ENCODE data around the gene NKAIN2. TPM values are rescaled to one million over a fixed set of nuclear protein-coding genes. Genes with fewer than 3 reads are reported as not detected.

Gene NKAIN2
- total RNA-seq, 1 experiment from 2014 or later = not detected

DNA sequence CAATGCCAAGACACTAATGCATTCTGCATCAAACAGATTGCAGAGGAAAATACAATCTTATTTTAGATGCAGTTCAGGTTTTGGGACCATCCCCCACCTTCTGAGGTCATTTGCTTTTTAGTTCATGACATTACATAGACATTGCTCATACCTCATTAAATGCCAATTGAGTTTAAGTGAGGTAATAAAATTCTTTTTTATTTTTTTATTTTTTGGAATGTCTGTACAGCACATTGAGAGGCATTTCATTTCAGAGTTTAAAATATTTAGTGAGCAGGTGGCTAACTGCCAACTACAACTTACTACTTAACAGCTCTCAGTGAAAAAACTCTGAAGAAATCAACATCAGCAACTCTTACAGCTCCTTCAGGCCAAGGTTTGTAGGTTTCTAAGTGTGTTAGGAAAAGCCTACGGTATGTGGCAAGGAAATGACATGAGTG, 676.3 kb downstream of the NKAIN2 start:
- Mint-ChIP-seq H3K36me3 (ENCODE audit: insufficient read depth, unreplicated experiment) (no peaks in the 10 kb centered on the region), H3K4me3 (ENCODE audit: low read depth, unreplicated experiment) (no peak overlapping the region), H3K27ac (ENCODE audit: unreplicated experiment) (no peak overlapping the region), H3K4me1 (ENCODE audit: low read depth, unreplicated experiment) (no peaks in the 10 kb centered on the region), H3K27me3 (ENCODE audit: unreplicated experiment) (no peaks in the 10 kb centered on the region), H3K9me3 (ENCODE audit: low read depth, unreplicated experiment) (no peaks in the 10 kb centered on the region)
- TF ChIP-seq, protein P1, sequence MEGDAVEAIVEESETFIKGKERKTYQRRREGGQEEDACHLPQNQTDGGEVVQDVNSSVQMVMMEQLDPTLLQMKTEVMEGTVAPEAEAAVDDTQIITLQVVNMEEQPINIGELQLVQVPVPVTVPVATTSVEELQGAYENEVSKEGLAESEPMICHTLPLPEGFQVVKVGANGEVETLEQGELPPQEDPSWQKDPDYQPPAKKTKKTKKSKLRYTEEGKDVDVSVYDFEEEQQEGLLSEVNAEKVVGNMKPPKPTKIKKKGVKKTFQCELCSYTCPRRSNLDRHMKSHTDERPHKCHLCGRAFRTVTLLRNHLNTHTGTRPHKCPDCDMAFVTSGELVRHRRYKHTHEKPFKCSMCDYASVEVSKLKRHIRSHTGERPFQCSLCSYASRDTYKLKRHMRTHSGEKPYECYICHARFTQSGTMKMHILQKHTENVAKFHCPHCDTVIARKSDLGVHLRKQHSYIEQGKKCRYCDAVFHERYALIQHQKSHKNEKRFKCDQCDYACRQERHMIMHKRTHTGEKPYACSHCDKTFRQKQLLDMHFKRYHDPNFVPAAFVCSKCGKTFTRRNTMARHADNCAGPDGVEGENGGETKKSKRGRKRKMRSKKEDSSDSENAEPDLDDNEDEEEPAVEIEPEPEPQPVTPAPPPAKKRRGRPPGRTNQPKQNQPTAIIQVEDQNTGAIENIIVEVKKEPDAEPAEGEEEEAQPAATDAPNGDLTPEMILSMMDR (IDR thresholded peaks at IDR 0.05; ENCODE audit: unreplicated experiment) = no peak
- CTCF ChIA-PET = no interaction called here
- no peak for DNase-seq
- no TSS peak for BruUV-seq (replicated peaks)
- intact Hi-C loops (cut with micrococcal nuclease; ENCODE audit: unreplicated experiment) = no loop called here

DNA sequence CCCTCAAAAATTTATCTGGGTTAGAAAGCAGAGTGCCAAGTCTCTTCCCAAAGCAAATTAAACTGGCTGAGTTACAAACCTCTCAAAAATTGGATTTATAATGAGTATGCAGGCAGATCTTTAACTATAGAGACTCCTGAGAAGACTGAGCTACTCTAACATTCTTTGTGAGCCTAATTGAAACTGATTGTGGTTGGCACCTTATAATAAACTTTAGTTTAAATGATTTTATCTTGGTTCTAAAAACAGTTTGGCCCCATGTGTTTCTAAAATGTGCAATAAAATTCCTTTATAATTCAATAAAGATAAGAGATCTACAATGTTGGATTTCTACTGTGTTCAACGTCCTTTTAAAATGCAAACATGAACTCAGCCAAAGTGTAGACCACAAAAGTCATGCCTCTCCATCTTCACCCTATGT, 678.4 kb downstream of the NKAIN2 start:
- CTCF ChIA-PET = no interaction called here
- H3K27ac Mint-ChIP-seq (ENCODE audit: unreplicated experiment) = no peak overlapping the region
- no peaks in the 10 kb centered on the region for H3K27me3 Mint-ChIP-seq (ENCODE audit: unreplicated experiment)

DNA sequence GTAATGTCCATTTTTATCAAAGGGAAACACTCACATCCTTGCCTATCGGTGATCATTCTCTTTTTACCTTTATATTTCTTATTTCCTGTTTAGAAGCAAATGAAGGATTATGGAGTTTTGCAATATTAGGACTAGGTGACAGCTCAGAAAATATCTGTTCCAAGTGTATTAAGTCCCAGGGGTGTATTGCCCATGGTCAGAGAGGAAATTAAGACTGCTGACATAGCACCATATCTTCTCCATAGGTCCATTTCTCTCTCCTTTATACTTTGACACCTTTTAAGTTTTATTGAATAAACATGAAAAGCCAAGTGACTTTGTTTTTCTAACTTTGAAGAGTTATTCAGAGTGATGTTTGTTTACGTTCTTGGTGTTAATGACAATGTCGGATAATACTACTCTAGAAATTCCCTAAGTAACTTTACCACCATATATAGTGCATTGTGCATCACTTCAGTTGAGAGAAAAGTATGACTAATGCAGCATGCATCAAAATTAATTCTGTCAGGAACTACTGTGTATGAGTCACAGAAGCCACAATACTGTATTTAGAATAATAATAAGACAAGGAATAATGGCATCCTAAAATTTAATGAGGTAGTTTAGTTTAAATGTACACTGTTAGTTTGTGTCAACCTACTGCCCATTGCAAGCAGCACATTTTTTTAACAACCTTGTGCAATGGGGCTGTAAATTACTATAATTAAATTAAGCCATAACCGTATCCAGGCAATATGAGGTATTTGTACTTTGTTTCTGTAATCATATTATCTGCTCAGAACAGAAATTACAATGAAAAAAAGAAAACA, 684.2 kb downstream of the NKAIN2 start:
- H3K36me3 Mint-ChIP-seq (ENCODE audit: insufficient read depth, unreplicated experiment) = no peaks in the 10 kb centered on the region

More for the DNA sequence above, 678.4 kb downstream of the NKAIN2 start:
- no TSS peak for BruUV-seq (replicated peaks)
- H3K36me3 Mint-ChIP-seq (ENCODE audit: insufficient read depth, unreplicated experiment) = no peaks in the 10 kb centered on the region
- intact Hi-C loops (cut with micrococcal nuclease; ENCODE audit: unreplicated experiment) = no loop called here
- H3K4me1 Mint-ChIP-seq (ENCODE audit: low read depth, unreplicated experiment) = no peaks in the 10 kb centered on the region
- H3K9me3 Mint-ChIP-seq (ENCODE audit: low read depth, unreplicated experiment) = no peaks in the 10 kb centered on the region
- no peak overlapping the region for H3K4me3 Mint-ChIP-seq (ENCODE audit: low read depth, unreplicated experiment)
- no peak for DNase-seq
- TF ChIP-seq, protein P1 (IDR thresholded peaks at IDR 0.05; ENCODE audit: unreplicated experiment) = no peak

DNA sequence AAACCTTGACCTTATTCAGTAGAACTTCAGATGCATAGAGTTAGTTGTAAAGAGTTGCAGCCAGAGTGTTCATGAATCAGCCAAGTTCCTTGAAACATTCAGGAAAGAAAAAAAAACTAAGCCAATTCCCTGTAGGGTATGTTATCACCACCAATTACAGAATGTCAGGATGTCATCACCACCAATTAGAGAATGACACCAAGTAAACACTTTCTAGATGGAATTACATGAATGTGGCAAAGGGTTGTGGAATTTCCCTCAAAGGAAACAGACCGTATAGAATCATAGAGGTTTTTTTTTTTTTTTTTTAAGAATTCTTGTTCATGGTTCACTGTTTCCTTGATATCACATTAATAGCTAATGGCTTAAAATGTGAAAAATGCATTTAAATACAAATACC, 686.5 kb downstream of the NKAIN2 start:
- TF ChIP-seq, protein P1 (IDR thresholded peaks at IDR 0.05; ENCODE audit: unreplicated experiment) = no peak
- H3K4me3 Mint-ChIP-seq (ENCODE audit: low read depth, unreplicated experiment) = no peak overlapping the region
- no peak for DNase-seq
- intact Hi-C loops (cut with micrococcal nuclease; ENCODE audit: unreplicated experiment) = no loop called here
- BruUV-seq (replicated peaks) = no TSS peak
- H3K27ac Mint-ChIP-seq (ENCODE audit: unreplicated experiment) = no peak overlapping the region
- CTCF ChIA-PET = no interaction called here
- no peaks in the 10 kb centered on the region for H3K27me3 Mint-ChIP-seq (ENCODE audit: unreplicated experiment)
- no peaks in the 10 kb centered on the region for H3K9me3 Mint-ChIP-seq (ENCODE audit: low read depth, unreplicated experiment)
- H3K36me3 Mint-ChIP-seq (ENCODE audit: insufficient read depth, unreplicated experiment) = no peaks in the 10 kb centered on the region
- H3K4me1 Mint-ChIP-seq (ENCODE audit: low read depth, unreplicated experiment) = no peaks in the 10 kb centered on the region

More for the DNA sequence above, 684.2 kb downstream of the NKAIN2 start:
- DNase-seq = no peak
- no TSS peak for BruUV-seq (replicated peaks)
- Mint-ChIP-seq H3K27me3 (ENCODE audit: unreplicated experiment) (no peaks in the 10 kb centered on the region), H3K4me3 (ENCODE audit: low read depth, unreplicated experiment) (no peak overlapping the region), H3K9me3 (ENCODE audit: low read depth, unreplicated experiment) (no peaks in the 10 kb centered on the region), H3K27ac (ENCODE audit: unreplicated experiment) (no peak overlapping the region), H3K4me1 (ENCODE audit: low read depth, unreplicated experiment) (no peaks in the 10 kb centered on the region)
- CTCF ChIA-PET = no interaction called here
- intact Hi-C loops (cut with micrococcal nuclease; ENCODE audit: unreplicated experiment) = no loop called here
- TF ChIP-seq, protein P1 (IDR thresholded peaks at IDR 0.05; ENCODE audit: unreplicated experiment) = no peak

Measured in Calu3 (cell line).